Urothelium cell line (cell line): Measurements from ENCODE around the gene FOXJ1.

Source experiments
- DNase-seq: peaks from one replicate; pipeline ENCODE4 v3.0.0; 2011; ENCODE audit warnings: low spot score, mixed read lengths
- FAIRE-seq: peaks from 2 replicates; lab custom pipeline; 2011; peaks lifted over from hg19 to GRCh38; lab: Jason Lieb, UNC

Gene FOXJ1

DNA sequence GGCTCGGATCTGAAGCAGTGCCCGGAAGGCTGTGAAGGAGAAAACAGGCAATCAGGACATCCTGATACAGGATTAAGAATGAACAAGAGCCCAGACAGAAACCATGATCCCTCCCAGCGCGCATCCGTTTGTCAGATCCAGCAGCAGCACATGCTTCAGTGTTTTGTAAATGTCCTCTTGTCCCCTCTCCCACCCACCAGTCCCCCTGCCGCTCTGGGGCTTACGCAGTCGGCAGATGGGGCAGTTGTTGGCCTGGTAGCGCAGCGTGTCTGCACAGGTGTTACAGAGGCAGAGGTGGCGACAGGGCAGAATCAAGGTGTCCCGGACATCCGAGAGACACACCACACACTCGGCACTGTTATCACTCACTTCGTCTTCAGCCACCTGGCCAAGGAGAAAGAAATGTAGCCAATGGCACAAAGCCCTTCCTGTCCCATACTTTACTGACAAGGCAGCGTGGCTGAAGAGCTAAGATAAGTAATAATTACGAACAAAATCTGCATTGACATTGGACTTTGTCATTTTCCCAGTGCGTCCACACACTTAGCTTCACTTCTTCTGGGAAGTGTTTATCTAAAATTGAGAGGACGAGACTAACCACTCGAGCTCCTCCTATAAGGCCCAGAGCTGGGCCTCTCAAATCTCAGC is 20.7 kb upstream of the FOXJ1 start:
- no peak for DNase-seq
- peak; percentile 42 for FAIRE-seq

- DNase-seq (no peak), FAIRE-seq (no peak)
Measured at GRCh38 chr17:76160896-76161528, 20.0 kb upstream of the FOXJ1 start.

DNA sequence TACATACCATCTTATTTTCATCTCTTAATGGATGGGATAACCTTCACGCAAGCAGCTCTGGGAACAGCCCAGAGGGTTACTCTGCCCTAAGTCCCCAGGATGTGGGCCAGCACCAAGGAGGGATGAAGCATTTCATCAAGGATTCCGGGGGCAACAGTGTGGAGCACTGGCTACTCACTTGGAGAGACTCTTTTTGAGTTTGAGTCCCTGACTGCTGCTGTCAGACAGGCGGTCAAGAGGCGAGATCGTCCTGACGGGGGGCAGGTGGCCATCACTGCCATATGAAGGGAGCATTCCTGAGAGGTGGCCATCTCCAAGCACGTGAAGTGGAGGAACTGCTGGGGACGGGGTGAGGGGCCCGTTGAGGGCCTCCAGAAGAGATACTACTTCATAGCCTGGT is 18.1 kb upstream of the FOXJ1 start:
- FAIRE-seq (no peak), DNase-seq (no peak)

DNA sequence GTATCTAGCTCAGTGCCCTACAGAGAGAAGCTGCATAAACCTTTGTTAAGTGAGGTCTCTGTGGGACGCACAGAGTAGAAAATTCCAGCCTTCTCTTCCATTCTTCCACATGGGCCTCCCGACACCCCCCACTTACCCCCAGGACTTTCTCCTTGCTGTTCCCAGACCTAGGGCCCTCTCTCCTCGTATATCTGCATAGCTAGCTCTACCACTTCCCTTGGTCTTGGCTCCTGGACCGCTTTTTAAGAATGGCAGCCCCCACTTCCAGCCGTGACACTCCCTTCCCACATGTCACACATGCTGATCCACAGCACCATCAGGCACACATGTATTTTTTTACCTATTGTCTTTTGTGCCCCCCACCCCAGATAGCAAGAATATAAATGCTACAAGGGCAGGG is 16.7 kb upstream of the FOXJ1 start:
- DNase-seq, result no peak
- FAIRE-seq, result no peak

DNA sequence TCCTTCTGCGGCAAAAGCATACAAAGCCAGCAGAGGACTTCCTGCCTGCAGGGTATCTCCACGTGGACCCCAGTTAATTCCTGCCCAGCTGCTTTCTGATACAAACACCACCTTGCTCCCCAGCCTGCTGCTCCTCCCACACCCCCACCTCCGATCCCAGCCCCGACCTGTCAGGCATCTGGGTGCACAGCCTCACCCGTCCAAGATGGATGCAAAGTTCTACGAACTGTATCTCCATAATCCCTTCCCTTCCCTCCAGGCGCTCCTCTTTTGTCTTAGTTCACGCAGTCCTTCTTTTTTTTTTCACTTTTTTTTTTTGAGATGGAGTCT is 15.6 kb upstream of the FOXJ1 start:
- DNase-seq, result no peak
- no peak for FAIRE-seq

DNA sequence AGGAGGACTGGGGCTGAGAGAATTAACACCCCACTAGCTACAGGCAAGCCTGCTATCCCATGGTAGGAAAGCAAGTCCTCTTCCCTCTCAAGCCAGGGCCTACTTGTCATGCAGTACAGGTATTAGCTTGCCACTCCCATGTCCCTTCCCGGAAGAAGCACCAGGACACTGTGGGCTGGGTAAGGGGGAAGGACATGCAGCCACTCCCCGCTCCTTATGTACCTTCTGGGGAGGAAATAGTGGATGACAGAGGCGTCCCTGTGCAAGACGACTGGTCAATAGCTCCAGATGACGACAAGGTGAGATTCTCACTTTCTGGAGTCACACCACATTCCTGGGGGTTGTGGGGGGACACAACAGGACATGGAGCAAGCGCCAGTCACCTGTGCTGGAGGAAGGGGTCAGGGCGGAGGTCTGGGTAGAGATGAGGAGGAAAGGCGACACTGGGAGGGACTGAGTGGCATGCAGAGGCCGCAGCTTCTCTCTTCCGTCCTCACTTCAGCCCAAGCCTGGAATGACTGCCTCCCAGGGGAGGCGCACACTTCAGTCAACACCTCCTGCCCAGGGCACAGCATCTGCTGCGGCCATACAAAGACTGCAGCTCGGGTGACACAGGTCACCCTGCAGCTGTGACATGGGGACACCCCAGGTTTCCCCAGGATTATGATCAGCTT is 15.1 kb upstream of the FOXJ1 start:
- DNase-seq (no peak), FAIRE-seq (no peak)

DNA sequence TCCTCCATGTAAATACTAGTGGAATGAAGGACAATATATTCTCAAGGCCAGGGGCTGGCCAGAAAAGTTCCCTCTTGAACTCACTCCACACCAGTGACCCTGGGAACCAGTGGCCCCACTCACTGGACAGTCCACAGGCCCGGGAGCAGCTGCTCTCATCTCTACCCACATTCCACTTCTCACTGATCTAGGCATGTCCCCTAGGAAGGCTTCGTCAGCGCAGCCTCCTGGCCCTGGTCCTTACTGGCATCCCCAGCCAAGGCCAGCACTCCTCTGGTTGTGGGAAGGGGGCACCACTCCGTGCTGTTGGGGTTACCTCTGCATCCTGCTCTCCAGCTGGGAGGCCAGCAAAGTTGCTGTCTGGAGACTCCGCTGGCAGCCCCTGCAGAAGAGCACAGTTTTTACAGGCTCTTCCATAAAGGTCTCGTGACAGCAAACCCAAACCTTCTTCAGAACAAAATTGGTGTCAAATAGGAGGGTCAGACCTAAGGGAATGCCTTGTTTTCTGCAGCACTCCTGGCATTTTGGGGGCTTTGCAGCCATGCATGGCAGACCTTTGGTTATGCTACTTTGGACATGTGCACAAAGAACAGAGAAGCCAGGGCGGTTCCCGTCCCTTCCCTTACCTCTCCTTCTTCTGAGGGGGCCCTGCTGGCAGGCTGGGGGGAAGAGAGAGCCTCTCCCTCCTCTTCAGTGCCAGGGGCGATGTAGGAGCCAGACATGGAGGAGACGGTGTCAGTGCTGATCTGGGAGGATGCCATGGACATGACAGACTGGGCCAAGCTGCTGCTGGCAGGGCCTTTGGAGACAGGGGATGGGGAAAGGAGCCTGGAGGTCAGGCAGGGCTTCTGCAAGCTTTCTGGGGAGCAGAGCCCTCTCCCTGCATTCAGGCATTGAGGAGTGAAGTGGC is 14.1 kb upstream of the FOXJ1 start:
- FAIRE-seq, result no peak

GRCh38 chr17:76154292-76154691 is 13.2 kb upstream of the FOXJ1 start:
- DNase-seq (no peak), FAIRE-seq (no peak)

More for the DNA sequence above, 14.1 kb upstream of the FOXJ1 start:
- DNase-seq, result no peak

DNA sequence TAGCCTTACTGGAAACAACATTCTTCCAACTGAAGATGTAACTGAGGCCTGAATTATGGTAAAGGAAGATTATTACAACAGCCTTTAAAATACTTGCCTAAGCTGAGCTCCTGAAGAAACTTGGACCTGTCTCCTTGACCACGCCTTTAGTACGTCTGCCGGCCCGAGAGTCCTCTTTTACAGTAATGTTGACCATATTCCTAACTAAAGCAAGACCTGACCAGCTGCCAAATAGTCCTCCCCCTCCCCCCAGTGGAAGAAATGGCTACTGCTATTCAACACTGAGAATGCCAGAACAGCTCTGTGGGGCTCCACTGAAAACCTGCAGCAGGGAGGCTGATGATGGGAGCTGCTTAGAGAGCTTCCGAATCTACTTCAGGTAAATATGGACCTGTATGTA is 12.6 kb upstream of the FOXJ1 start:
- no peak for FAIRE-seq
- no peak for DNase-seq

DNA sequence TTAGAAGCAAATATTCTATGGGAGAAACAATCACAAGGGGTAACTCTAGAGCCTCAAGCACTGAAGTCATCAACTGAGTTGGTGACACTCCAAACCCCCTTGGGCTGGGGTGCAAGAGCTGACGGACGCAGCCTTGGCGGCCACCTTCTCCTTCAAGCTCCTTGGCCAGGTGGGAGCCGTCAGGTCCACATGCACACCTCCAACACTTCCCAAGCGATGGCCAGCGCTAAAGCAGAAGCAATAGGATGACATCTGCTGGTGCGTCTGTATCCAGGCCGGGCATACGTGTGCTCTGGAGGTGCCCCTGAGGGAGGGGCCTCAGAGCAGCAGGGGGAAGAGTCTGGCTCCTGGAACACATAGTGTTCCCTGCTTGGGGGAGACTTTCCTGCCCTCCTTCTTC is 12.2 kb upstream of the FOXJ1 start:
- no peak for DNase-seq
- no peak for FAIRE-seq

GRCh38 chr17:76152591-76152990 is 11.5 kb upstream of the FOXJ1 start:
- no peak for DNase-seq
- no peak for FAIRE-seq

- no peak for DNase-seq
Measured at GRCh38 chr17:76151896-76152454, 10.9 kb upstream of the FOXJ1 start.

DNA sequence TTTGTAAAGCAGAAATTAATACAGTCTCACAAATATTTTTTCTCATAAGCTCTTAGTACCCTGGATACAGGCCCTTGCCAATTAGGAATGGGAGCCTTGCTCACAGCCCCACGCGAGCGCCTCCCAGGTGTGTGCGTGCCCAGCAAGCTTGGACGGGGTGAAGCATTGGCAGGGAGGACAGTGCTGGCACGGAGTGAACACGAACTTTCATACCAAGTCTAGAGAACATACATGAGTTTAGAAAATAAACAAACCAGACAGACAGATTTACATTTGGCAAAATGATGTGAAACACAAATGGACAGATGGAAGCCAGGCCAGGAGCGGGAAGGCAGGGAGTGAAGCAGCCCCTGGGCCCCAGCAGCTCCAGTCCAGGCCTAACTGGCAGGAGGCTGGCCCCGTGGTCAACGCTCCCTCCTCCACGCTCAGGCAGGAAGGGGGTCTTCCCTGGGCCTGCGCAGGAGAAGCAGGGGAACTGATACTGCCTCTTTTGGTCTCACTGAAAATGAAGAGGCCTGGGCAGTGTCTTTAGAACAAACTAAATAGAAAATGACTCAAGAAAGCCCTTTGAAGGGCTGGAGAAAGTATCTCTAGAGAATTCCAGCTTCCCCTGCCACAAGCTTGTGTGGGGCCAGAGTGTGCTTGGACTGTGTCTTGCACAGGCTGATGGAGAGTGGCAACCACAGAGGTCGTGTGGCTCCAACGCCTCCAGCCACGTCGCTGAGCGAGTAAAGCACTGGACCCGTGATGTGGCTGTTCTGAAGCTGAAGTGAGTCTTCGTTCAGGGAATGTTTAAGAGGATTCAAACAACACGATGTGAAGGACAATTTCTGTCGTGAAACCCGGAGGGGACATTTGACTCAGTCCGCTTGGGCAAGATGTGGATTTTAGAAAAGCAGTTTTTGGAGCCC is 9.9 kb upstream of the FOXJ1 start:
- DNase-seq, result no peak
- no peak for FAIRE-seq

More at GRCh38 chr17:76151896-76152454, 10.9 kb upstream of the FOXJ1 start:
- peak; percentile 77 for FAIRE-seq

GRCh38 chr17:76149214-76149613 is 8.2 kb upstream of the FOXJ1 start:
- FAIRE-seq (peak; percentile 56), DNase-seq (no peak)

DNA sequence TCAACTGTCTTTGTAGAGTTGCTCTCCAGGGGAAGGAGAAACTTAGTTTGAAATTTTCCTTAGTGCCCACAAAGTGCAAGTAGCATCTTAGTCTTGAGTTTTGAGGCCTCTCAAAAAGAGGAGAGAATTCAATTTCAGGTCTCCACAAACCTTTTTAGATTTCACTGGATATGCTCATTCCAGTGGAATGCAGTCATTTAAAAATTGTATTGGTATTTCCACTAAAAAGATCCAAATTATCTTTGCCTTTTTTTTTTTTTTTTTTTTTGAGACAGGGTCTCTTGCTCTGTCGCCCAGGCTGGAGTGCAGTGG is 6.9 kb upstream of the FOXJ1 start:
- DNase-seq (no peak), FAIRE-seq (no peak)

DNA sequence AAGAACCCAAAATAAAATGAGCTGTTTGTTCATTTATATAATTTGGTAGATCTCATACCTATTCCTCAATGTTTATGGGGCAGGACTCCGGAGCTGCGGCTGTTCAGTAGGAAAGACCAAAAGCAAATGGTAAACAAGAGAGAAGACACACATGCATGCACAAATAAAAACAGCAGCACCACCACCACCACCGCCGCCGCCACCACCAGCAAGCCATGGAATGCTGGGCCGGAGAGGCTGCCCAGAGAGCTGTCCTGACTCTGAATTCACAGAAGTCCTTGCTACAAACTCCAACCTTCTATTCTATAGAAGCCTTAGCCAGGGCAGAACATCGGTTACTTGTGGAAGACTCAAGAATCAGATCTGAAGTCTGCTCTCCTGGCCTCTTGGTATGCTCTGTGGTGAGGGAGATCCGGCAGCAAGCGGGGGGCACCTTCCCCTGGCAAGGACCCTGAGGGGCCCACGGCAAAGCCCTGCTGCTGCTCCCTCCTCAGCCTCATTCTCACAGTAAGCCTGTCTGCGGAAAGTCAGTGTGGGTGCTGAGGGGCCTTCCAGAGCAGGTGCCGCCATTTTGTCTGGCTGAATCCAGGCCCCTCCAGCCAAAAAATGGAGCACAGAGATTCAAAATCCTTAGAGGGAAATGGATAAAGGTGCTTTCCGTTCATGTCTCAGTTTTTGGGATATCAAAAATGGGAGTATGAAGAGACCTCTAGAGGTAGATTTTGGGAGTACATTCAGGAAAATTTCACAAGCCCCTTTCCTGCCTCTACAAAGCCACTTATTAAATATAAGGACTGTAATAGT is 6.4 kb upstream of the FOXJ1 start:
- FAIRE-seq (no peak), DNase-seq (peak; percentile 63)

- DNase-seq (no peak), FAIRE-seq (no peak)
Measured at GRCh38 chr17:76146053-76146851, 5.2 kb upstream of the FOXJ1 start.

DNA sequence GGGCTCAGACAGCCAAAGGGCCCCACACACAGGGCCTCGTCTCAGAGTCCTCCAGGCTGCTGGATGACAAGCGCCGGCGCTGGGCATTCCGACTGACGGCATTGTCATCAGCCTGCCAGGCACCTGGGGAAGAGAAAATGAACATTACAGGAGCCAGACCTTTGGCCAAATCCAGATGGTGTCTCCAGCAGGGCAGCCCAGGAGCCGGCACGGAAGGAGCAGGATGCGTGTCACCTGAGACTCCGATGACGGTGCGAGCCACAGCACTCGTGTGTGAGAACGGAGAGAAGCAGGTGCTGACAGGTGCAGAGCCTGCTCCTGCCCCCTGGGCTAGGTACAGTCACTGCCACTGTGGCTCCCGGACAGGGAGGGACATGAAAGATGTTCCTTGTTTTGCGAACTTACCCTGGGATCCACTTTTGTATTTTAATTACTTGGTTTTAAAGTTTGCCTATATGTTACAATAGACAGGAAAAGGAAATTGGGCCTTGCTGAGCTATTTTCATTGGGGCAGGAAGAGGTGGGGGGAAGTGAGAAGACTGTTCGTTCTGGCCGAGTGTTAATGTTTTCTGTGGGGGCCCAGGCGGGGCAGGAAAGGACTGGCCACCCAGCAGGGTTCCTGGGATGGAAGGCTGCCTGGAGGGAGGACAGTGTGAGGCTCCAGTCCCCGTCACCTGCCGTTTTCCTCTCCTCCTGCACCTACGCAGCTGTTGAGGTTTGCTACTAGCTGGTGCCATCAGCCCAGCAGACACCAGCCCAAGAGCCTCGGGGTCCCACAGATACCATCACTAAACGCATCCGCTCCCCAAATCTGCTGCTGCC is 4.4 kb upstream of the FOXJ1 start:
- no peak for DNase-seq
- peak; percentile 69 for FAIRE-seq
